Measurements from ENCODE around the gene HADHA. TPM values are rescaled to one million over a fixed set of nuclear protein-coding genes. Genes with fewer than 3 reads are reported as not detected.
A peak's percentile ranks its signal among the peaks of the same experiment; 100 is the strongest.

The HADHA gene
- total RNA-seq, 1 experiment from 2014 or later = 131 TPM

DNA sequence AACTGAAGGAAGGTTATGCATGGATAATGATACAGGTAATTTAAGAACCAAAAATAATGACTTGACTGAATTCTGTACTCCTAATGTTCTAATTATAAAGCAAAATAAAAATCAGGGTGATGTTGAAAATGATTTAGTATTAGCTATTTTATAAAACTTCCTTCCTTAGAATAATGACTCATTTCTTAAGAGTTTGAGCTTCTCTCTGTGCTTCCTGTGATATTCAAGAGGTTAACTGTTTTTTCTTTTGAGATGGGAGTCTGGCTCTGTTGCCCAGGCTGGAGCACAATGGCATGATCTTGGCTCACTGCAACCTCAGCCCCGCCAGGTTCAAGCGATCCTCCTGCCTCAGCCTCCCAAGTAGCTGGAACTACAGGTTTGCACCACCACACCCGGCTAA, 14.8 kb downstream of the HADHA start:
- no peak overlapping the region for H2AFZ ChIP-seq (ENCODE audit: low read length)
- H3K27ac ChIP-seq (ENCODE audit: low read length) = no peak overlapping the region
- TF ChIP-seq EZH2 (IDR thresholded peaks at IDR 0.05; ENCODE audit: low read length, unreplicated experiment) = no peak
- no peak overlapping the region for H3K9ac ChIP-seq (ENCODE audit: low read length)
- no peaks in the 10 kb centered on the region for H3K4me1 ChIP-seq (ENCODE audit: insufficient read depth, low read length)
- BruUV-seq (replicated peaks) = TSS peak; percentile 16
- no peak for ATAC-seq
- H3K27me3 ChIP-seq (ENCODE audit: low read length) = no peaks in the 10 kb centered on the region
- H3K9me3 ChIP-seq (ENCODE audit: low read length) = no peaks in the 10 kb centered on the region
- H3F3A ChIP-seq (ENCODE audit: low read length, unreplicated experiment) = no peaks in the 10 kb centered on the region
- H3K79me2 ChIP-seq (ENCODE audit: low read length) = no peaks in the 10 kb centered on the region
- ChIA-PET CTCF (no interaction called here), POLR2A (ENCODE audit: unreplicated experiment) (interaction anchor here (0.6 kb wide), 1 partner anchor 293 kb away, joined by 3 read pairs; no protein-coding TSS in a partner anchor)
- H3K9me2 ChIP-seq (replicated peaks; ENCODE audit: low read length) = no peaks in the 10 kb centered on the region
- intact Hi-C loops (cut with micrococcal nuclease) = no loop called here
- H3K36me3 ChIP-seq (ENCODE audit: low read depth, low read length) = peaks cover 68% of the 10 kb centered on the region
- H3K4me3 ChIP-seq (ENCODE audit: low read length) = no peak overlapping the region
- H4K20me1 ChIP-seq (ENCODE audit: low read length) = no peaks in the 10 kb centered on the region
- DNase-seq = no peak
- no peak overlapping the region for H3K4me2 ChIP-seq (ENCODE audit: low read length)

DNA sequence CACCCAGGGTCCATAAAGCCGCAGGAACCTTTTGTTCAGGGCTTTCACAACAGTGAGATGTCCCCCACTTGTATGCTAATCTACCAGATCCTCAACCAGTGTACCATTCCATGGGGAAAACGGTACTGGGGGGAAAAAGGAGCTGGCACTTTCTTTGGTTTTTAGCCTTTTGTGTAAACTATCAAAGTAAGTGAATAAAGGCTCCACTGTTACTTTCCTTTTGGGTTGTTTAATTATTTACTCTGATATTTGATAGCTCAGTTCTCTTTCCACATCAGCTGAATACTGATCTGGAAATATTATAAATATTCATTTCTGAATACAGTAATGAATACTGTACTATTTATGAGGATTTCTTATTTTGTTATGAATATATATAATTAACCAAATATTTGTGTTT, 20.3 kb downstream of the HADHA start:
- Histone ChIP-seq H3K4me2 (ENCODE audit: low read length) (no peak overlapping the region), H3K9me3 (ENCODE audit: low read length) (no peaks in the 10 kb centered on the region), H2AFZ (ENCODE audit: low read length) (no peak overlapping the region), H3K4me3 (ENCODE audit: low read length) (no peak overlapping the region), H3K27me3 (ENCODE audit: low read length) (no peaks in the 10 kb centered on the region), H3K9me2 (replicated peaks; ENCODE audit: low read length) (no peaks in the 10 kb centered on the region), H3K27ac (ENCODE audit: low read length) (no peak overlapping the region), H3K79me2 (ENCODE audit: low read length) (no peaks in the 10 kb centered on the region), H3F3A (ENCODE audit: low read length, unreplicated experiment) (no peaks in the 10 kb centered on the region), H3K36me3 (ENCODE audit: low read depth, low read length) (peaks cover 51% of the 10 kb centered on the region), H3K4me1 (ENCODE audit: insufficient read depth, low read length) (no peaks in the 10 kb centered on the region), H3K9ac (ENCODE audit: low read length) (no peak overlapping the region), H4K20me1 (ENCODE audit: low read length) (no peaks in the 10 kb centered on the region)
- no peak for ATAC-seq
- ChIA-PET POLR2A (ENCODE audit: unreplicated experiment) (no interaction called here), CTCF (no interaction called here)
- intact Hi-C loops (cut with micrococcal nuclease) = no loop called here
- TF ChIP-seq, protein P1, sequence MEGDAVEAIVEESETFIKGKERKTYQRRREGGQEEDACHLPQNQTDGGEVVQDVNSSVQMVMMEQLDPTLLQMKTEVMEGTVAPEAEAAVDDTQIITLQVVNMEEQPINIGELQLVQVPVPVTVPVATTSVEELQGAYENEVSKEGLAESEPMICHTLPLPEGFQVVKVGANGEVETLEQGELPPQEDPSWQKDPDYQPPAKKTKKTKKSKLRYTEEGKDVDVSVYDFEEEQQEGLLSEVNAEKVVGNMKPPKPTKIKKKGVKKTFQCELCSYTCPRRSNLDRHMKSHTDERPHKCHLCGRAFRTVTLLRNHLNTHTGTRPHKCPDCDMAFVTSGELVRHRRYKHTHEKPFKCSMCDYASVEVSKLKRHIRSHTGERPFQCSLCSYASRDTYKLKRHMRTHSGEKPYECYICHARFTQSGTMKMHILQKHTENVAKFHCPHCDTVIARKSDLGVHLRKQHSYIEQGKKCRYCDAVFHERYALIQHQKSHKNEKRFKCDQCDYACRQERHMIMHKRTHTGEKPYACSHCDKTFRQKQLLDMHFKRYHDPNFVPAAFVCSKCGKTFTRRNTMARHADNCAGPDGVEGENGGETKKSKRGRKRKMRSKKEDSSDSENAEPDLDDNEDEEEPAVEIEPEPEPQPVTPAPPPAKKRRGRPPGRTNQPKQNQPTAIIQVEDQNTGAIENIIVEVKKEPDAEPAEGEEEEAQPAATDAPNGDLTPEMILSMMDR (conservative IDR thresholded peaks at IDR 0.05; ENCODE audit: low read depth, low read length) = no peak
- TF ChIP-seq EZH2phosphoT487 (IDR thresholded peaks at IDR 0.05; ENCODE audit: borderline replicate concordance, low read length) = no peak
- no peak for TF ChIP-seq EZH2 (IDR thresholded peaks at IDR 0.05; ENCODE audit: low read length, unreplicated experiment)
- BruUV-seq (replicated peaks) = no TSS peak
- DNase-seq = no peak

DNA sequence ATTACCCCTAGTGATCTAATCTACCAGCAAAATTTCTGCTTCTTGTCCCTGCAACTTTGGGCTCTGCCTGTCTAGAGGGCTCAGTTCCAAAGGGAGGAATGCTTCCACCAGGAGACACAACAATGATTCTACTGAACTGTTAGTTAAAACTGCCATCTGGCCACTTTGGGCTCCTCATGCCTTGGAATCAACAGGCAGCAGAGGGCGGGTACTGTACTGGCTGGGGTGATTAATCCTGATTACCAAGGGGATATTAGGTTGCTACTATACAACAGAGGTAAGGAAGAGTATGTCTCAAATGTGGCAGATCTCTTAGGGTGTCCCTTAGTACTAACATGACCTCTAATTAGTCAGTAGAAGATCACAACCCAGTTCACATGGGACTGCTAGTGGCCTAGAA, 21.4 kb downstream of the HADHA start:
- no peaks in the 10 kb centered on the region for H3K9me2 ChIP-seq (replicated peaks; ENCODE audit: low read length)
- TF ChIP-seq EZH2phosphoT487 (IDR thresholded peaks at IDR 0.05; ENCODE audit: borderline replicate concordance, low read length) (no peak), EZH2 (IDR thresholded peaks at IDR 0.05; ENCODE audit: low read length, unreplicated experiment) (no peak)
- TF ChIP-seq, protein P1 (conservative IDR thresholded peaks at IDR 0.05; ENCODE audit: low read depth, low read length) = no peak
- no peak overlapping the region for H2AFZ ChIP-seq (ENCODE audit: low read length)
- H3K27me3 ChIP-seq (ENCODE audit: low read length) = no peaks in the 10 kb centered on the region
- POLR2A ChIA-PET (ENCODE audit: unreplicated experiment) = no interaction called here
- no peak overlapping the region for H3K27ac ChIP-seq (ENCODE audit: low read length)
- no TSS peak for BruUV-seq (replicated peaks)
- H4K20me1 ChIP-seq (ENCODE audit: low read length) = no peaks in the 10 kb centered on the region
- no peaks in the 10 kb centered on the region for H3F3A ChIP-seq (ENCODE audit: low read length, unreplicated experiment)
- ATAC-seq (no peak), DNase-seq (no peak)
- H3K9me3 ChIP-seq (ENCODE audit: low read length) = no peaks in the 10 kb centered on the region
- no peak overlapping the region for H3K4me2 ChIP-seq (ENCODE audit: low read length)
- no peak overlapping the region for H3K9ac ChIP-seq (ENCODE audit: low read length)
- intact Hi-C loops (cut with micrococcal nuclease) = no loop called here
- H3K4me1 ChIP-seq (ENCODE audit: insufficient read depth, low read length) = no peaks in the 10 kb centered on the region
- no peaks in the 10 kb centered on the region for H3K79me2 ChIP-seq (ENCODE audit: low read length)
- no peak overlapping the region for H3K4me3 ChIP-seq (ENCODE audit: low read length)
- peaks cover 44% of the 10 kb centered on the region for H3K36me3 ChIP-seq (ENCODE audit: low read depth, low read length)
- CTCF ChIA-PET = no interaction called here
